Measurements from ENCODE around the gene STX11. TPM values are rescaled to one million over a fixed set of nuclear protein-coding genes. Genes with fewer than 3 reads are reported as not detected.

The STX11 gene
- polyA plus RNA-seq, 1 experiment: 0.16 TPM

DNA sequence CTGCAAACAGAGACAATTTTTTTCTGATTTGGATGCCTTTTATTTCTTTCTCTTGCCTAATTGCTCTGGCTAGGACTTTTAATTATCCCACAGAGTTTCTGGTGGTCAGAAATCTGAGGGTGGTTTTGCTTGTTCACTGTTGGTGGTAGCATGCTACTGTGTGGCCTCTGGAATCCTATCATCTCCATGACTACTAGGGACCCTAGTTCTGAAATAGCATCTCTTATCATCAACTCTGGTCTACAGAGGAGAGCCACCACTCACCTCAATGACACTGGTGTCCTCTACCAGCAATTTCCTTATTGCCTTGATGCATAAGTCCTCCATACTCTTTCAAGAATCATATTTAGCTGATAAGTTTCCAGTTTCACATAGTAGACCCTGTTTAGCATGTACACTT is 27.5 kb upstream of the STX11 start:
- H3K27ac ChIP-seq (ENCODE audit: low read depth, low read length): no peak overlapping the region
- no peaks in the 10 kb centered on the region for H3K27me3 ChIP-seq (ENCODE audit: control insufficient read depth, insufficient read depth, low read length)
- DNase-seq (ENCODE audit: low read depth, low spot score): no peak
- POLR2A ChIA-PET: no interaction called here
- CTCF ChIA-PET: no interaction called here
- no peaks in the 10 kb centered on the region for H3K9me3 ChIP-seq (ENCODE audit: control insufficient read depth, insufficient read depth, low read length)
- no peak for TF ChIP-seq CTCF (IDR thresholded peaks at IDR 0.05; ENCODE audit: low read depth, low read length)
- H3K4me3 ChIP-seq (ENCODE audit: low read depth, low read length): no peak overlapping the region

- POLR2A ChIA-PET: no interaction called here
- Histone ChIP-seq H3K27me3 (ENCODE audit: control insufficient read depth, insufficient read depth, low read length) (no peaks in the 10 kb centered on the region), H3K9me3 (ENCODE audit: control insufficient read depth, insufficient read depth, low read length) (no peaks in the 10 kb centered on the region), H3K4me3 (ENCODE audit: low read depth, low read length) (no peak overlapping the region), H3K27ac (ENCODE audit: low read depth, low read length) (no peak overlapping the region)
- no peak for TF ChIP-seq CTCF (IDR thresholded peaks at IDR 0.05; ENCODE audit: low read depth, low read length)
- CTCF ChIA-PET: interaction anchor here (0.6 kb wide), 1 partner anchor 21 kb away, joined by 3 read pairs; no protein-coding TSS in a partner anchor
- DNase-seq (ENCODE audit: low read depth, low spot score): no peak
Measured at GRCh38 chr6:144123421-144123820, 26.9 kb upstream of the STX11 start.

DNA sequence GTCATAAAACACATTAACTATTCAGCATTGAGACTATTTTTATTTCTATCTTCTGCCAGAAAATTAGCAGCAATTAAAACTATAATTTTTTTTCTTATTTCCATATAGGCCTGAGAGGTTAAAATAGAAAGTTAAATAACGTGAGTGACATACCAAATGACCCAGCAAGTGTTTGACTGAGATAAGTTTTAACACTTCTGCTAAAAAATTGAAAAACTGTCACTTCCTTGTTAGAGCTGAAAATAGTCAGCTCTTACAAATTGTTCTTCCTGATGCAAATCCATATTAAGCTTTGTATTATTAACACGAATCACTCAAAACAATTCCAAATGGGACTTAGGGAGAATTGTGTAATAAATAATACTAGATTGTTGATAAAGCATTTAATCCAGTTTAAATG is 26.5 kb upstream of the STX11 start:
- no peaks in the 10 kb centered on the region for H3K27me3 ChIP-seq (ENCODE audit: control insufficient read depth, insufficient read depth, low read length)
- no peak for TF ChIP-seq CTCF (IDR thresholded peaks at IDR 0.05; ENCODE audit: low read depth, low read length)
- no peak overlapping the region for H3K4me3 ChIP-seq (ENCODE audit: low read depth, low read length)
- ChIA-PET CTCF (interaction anchor here (0.6 kb wide), 1 partner anchor 21 kb away, joined by 3 read pairs; no protein-coding TSS in a partner anchor), POLR2A (no interaction called here)
- DNase-seq (ENCODE audit: low read depth, low spot score): no peak
- no peak overlapping the region for H3K27ac ChIP-seq (ENCODE audit: low read depth, low read length)
- H3K9me3 ChIP-seq (ENCODE audit: control insufficient read depth, insufficient read depth, low read length): no peaks in the 10 kb centered on the region

DNA sequence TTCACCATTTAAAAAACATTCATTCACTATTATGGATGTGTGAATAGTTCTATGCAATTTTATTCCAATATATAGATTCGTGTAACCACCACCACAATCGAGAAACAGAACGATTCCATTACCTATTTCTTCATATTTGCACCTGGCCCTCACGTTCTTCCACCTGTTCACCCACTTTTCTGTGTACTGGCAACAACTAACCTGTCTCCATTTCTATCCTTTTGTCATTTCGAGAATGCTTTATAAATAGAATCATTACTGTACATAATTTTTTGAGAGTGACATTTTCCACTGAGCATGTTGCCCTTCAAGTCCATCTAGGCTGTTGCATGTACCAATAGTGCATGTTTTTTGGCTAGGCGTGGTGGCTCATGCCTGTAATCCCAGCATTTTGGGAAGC is 23.2 kb upstream of the STX11 start:
- DNase-seq (ENCODE audit: low read depth, low spot score): no peak
- POLR2A ChIA-PET: interaction anchor here (1.0 kb wide), 1 partner anchor 89 kb away, joined by 5 read pairs; no protein-coding TSS in a partner anchor
- Histone ChIP-seq H3K27ac (ENCODE audit: low read depth, low read length) (no peak overlapping the region), H3K4me3 (ENCODE audit: low read depth, low read length) (no peak overlapping the region), H3K9me3 (ENCODE audit: control insufficient read depth, insufficient read depth, low read length) (no peaks in the 10 kb centered on the region), H3K27me3 (ENCODE audit: control insufficient read depth, insufficient read depth, low read length) (no peaks in the 10 kb centered on the region)
- CTCF ChIA-PET: no interaction called here
- no peak for TF ChIP-seq CTCF (IDR thresholded peaks at IDR 0.05; ENCODE audit: low read depth, low read length)

GRCh38 chr6:144129469-144129868 is 20.8 kb upstream of the STX11 start:
- Histone ChIP-seq H3K27me3 (ENCODE audit: control insufficient read depth, insufficient read depth, low read length) (no peaks in the 10 kb centered on the region), H3K4me3 (ENCODE audit: low read depth, low read length) (no peak overlapping the region), H3K9me3 (ENCODE audit: control insufficient read depth, insufficient read depth, low read length) (no peaks in the 10 kb centered on the region), H3K27ac (ENCODE audit: low read depth, low read length) (no peak overlapping the region)
- ChIA-PET CTCF (interaction anchor here (0.9 kb wide), 1 partner anchor 51 kb away, joined by 3 read pairs; no protein-coding TSS in a partner anchor), POLR2A (no interaction called here)
- DNase-seq (ENCODE audit: low read depth, low spot score): no peak
- no peak for TF ChIP-seq CTCF (IDR thresholded peaks at IDR 0.05; ENCODE audit: low read depth, low read length)
